Nephron progenitor cell (in vitro differentiated cells): Measurements from ENCODE around the gene CRYBG1.

Source experiments
- DNase-seq: peaks from one replicate; pipeline ENCODE4 v3.0.0; 2021
- H3K27ac Mint-ChIP-seq: 2 replicates; pipeline ENCODE4 v1.8.0; 2021; ENCODE audit warnings: mild to moderate bottlenecking, moderate library complexity, mixed read lengths
- H3K27me3 Mint-ChIP-seq: 2 replicates; pipeline ENCODE4 v1.8.0; 2021; ENCODE audit warnings: mild to moderate bottlenecking, low read depth, mixed read lengths; ENCODE audit not compliant: poor library complexity
- H3K36me3 Mint-ChIP-seq: 2 replicates; pipeline ENCODE4 v1.8.0; 2021; ENCODE audit warnings: low read depth, mixed read lengths
- H3K4me1 Mint-ChIP-seq: 2 replicates; pipeline ENCODE4 v1.8.0; 2021; ENCODE audit warnings: mixed read lengths
- H3K4me3 Mint-ChIP-seq: 2 replicates; pipeline ENCODE4 v1.8.0; 2021; ENCODE audit warnings: mild to moderate bottlenecking, moderate library complexity, mixed read lengths
- H3K9me3 Mint-ChIP-seq: 2 replicates; pipeline ENCODE4 v1.8.0; 2021; ENCODE audit warnings: mild to moderate bottlenecking, moderate library complexity, mixed read lengths
- TF ChIP-seq, protein P1 (sequence below): fragments of 200-600 bp; sonication (generic); IDR thresholded peaks from 2 replicates; pipeline ENCODE4 v1.5.0; 2021; ENCODE audit warnings: antibody characterized with exemption

Gene CRYBG1

DNA sequence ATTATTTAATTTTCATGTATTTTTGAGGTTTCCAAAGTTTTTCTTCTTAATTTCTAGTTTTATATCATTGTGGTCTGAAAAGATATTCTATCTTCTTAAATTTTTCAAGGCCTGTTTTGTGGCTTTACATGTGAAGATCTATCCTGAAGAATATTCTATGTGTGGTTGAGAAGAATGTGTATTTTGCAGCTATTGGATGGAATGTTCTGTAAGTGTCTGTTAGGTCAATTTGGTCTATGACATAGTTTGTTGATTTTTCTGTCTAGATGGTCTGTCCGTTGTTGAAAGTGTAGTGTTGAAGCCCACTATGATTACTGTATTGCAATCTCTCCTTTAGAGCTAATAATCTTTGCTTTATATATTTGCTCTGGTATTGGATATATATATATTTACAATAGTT, 125.7 kb downstream of the CRYBG1 start:
- no peak overlapping the region for H3K27ac Mint-ChIP-seq
- peaks cover 3% of the 10 kb centered on the region for H3K9me3 Mint-ChIP-seq
- no peaks in the 10 kb centered on the region for H3K4me1 Mint-ChIP-seq

DNA sequence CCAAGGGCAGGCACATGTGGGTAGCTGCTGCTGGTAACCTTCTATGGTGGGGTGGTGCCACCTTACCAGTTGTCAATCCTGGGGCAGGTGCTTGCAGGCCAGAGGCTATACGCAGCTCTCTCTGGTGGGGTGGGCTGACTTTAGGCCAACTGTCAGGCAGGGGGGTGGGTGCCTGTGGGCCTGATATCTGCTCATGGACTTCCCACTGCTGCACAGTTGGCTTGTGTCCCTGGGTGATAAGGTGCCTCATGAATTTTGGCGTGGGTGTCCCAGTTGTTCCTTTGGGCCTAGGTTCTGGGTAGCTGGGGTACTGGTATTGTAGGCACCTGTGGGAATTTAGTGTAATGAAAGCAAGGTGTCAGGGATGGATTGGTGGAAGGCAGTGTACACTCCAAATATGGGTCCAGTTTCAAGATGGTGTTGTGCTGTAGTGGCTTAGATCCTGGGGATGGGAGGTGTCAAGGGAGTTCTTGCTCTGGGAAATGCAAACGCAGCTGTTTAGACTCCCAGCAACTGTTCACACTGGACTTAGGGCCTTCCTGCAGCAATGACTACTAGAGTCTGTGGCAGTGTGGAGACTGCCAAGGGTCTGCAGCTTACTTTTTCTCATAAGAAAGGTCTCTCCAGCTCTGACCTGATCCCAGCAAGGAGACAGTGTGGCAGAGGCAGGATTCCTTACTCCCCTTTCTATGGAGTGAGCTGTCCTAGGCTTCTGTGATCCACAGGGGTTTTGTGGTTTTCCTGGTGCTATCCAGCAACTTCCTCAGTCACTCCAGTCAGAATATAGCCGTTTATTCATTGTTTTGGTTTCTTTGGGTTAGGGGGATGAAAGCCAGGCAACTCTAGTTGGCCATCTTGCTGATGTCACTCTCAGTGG, 128.2 kb downstream of the CRYBG1 start:
- Mint-ChIP-seq H3K36me3 (no peaks in the 10 kb centered on the region), H3K4me1 (no peaks in the 10 kb centered on the region), H3K27me3 (peaks cover 19% of the 10 kb centered on the region), H3K4me3 (no peak overlapping the region), H3K9me3 (no peaks in the 10 kb centered on the region), H3K27ac (no peak overlapping the region)
- no peak for DNase-seq
- TF ChIP-seq, protein P1, sequence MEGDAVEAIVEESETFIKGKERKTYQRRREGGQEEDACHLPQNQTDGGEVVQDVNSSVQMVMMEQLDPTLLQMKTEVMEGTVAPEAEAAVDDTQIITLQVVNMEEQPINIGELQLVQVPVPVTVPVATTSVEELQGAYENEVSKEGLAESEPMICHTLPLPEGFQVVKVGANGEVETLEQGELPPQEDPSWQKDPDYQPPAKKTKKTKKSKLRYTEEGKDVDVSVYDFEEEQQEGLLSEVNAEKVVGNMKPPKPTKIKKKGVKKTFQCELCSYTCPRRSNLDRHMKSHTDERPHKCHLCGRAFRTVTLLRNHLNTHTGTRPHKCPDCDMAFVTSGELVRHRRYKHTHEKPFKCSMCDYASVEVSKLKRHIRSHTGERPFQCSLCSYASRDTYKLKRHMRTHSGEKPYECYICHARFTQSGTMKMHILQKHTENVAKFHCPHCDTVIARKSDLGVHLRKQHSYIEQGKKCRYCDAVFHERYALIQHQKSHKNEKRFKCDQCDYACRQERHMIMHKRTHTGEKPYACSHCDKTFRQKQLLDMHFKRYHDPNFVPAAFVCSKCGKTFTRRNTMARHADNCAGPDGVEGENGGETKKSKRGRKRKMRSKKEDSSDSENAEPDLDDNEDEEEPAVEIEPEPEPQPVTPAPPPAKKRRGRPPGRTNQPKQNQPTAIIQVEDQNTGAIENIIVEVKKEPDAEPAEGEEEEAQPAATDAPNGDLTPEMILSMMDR, result no peak

More for the DNA sequence above, 125.7 kb downstream of the CRYBG1 start:
- no peak overlapping the region for H3K4me3 Mint-ChIP-seq
- no peak for DNase-seq
- H3K27me3 Mint-ChIP-seq, result peaks cover 16% of the 10 kb centered on the region
- TF ChIP-seq, protein P1, result no peak
- H3K36me3 Mint-ChIP-seq, result no peaks in the 10 kb centered on the region

DNA sequence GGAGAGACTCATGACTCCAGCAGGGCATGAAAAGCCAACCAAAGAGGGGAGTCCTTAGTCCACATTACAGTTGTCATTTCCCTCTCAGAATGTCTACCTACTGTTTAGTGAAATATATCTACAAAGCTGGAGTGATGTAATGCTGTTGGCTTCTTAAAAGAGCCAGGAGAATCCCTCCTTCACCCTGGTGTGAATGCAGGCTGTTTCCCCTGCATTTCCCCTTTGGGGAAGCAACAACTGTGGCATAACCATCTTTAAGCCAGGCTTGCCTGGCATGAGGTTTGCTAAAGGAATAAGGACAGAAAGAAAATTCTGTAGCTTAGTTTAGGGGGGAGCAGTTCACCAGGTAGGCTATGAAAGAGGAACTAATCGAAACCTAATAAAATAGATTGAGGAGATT, 129.5 kb downstream of the CRYBG1 start:
- Mint-ChIP-seq H3K4me3 (no peak overlapping the region), H3K4me1 (peaks cover 3% of the 10 kb centered on the region), H3K36me3 (no peaks in the 10 kb centered on the region), H3K27ac (no peak overlapping the region), H3K27me3 (peaks cover 17% of the 10 kb centered on the region), H3K9me3 (no peaks in the 10 kb centered on the region)
- TF ChIP-seq, protein P1, result no peak
- no peak for DNase-seq

DNA sequence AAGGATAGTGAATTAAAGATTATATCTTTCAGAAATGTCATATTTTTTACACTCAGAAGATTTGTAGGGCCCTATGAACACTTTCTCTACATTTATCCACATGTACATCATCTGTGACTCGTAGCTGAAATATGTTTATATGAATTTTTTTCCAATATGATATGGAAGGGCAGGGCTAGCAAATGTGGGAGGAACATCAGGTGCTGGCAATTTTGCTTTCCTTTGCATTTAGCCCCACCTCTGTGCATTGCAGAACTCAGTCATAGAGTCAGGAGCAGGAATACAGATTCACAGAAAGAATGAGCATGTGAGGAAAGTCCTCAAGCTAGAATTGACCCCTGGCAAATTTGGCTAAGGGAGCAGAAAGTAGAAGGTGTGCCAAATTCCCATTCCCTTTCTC, 129.9 kb downstream of the CRYBG1 start:
- Mint-ChIP-seq H3K27me3 (peaks cover 18% of the 10 kb centered on the region), H3K4me1 (peaks cover 5% of the 10 kb centered on the region), H3K36me3 (no peaks in the 10 kb centered on the region), H3K4me3 (no peak overlapping the region), H3K27ac (no peak overlapping the region), H3K9me3 (no peaks in the 10 kb centered on the region)
- DNase-seq, result no peak
- TF ChIP-seq, protein P1, result no peak

- no peak overlapping the region for H3K4me3 Mint-ChIP-seq
- no peak for DNase-seq
- TF ChIP-seq, protein P1, result no peak
- H3K27ac Mint-ChIP-seq, result no peak overlapping the region
- no peaks in the 10 kb centered on the region for H3K9me3 Mint-ChIP-seq
- peaks cover 5% of the 10 kb centered on the region for H3K4me1 Mint-ChIP-seq
- peaks cover 15% of the 10 kb centered on the region for H3K27me3 Mint-ChIP-seq
- no peaks in the 10 kb centered on the region for H3K36me3 Mint-ChIP-seq
Measured at GRCh38 chr6:106490974-106491373, 130.5 kb downstream of the CRYBG1 start.

DNA sequence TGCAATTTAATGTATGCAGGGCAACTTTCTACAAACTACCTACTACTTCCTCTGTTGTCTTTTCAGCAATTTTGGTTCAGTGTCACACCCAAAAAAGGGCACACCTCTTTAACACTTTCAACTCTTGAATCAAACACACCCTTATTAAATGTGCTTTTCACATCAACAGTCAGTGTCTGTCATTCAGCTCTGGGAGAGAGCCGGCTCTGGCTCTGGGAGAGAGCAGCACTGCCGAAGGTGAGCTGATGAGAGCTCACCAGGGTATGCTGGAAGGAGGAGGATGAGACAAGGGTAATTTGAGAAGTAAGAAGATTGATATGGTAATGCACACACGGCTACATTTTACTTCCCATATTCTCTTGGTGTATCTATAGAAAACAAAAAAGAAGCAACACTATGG, 134.5 kb downstream of the CRYBG1 start:
- H3K27me3 Mint-ChIP-seq, result peaks cover 27% of the 10 kb centered on the region
- TF ChIP-seq, protein P1, result no peak
- H3K4me3 Mint-ChIP-seq, result no peak overlapping the region
- H3K4me1 Mint-ChIP-seq, result peaks cover 5% of the 10 kb centered on the region
- no peak overlapping the region for H3K27ac Mint-ChIP-seq
- H3K9me3 Mint-ChIP-seq, result peaks cover 5% of the 10 kb centered on the region
- no peak for DNase-seq
- H3K36me3 Mint-ChIP-seq, result no peaks in the 10 kb centered on the region
